WTC11 (cell line): ENCODE results near the gene VSTM2L. TPM values are rescaled to one million over a fixed set of nuclear protein-coding genes. Genes with fewer than 3 reads are reported as not detected.

ENCODE experiments used
- ATAC-seq: fragments of 200-7000 bp; cut with Tn5 transposase; 2 replicates; pipeline ENCODE4 v1.10.0; 2021; ENCODE audit warnings: mild to moderate bottlenecking, moderate library complexity
- CTCF ChIA-PET: fragments of 300-600 bp; sonication (Branson Sonifier 250); formaldehyde crosslinking; loops from one replicate; lab custom pipeline; 2021; ENCODE audit warnings: antibody characterized with exemption; lab: Charles Lee
- POLR2A ChIA-PET: fragments of 350-600 bp; sonication (Branson Sonifier 250); formaldehyde crosslinking; loops from one replicate; lab custom pipeline; 2021; ENCODE audit warnings: antibody characterized with exemption; lab: Charles Lee
- DNase-seq: peaks from one replicate; pipeline ENCODE4 v3.0.0; 2021; ENCODE audit warnings: low spot score
- H3K27ac Mint-ChIP-seq: 2 replicates; pipeline ENCODE4 v1.8.0; 2021; ENCODE audit warnings: mixed read lengths
- H3K27me3 Mint-ChIP-seq: 2 replicates; pipeline ENCODE4 v1.8.0; 2021; ENCODE audit warnings: low read depth, mild to moderate bottlenecking, moderate library complexity, mixed read lengths
- H3K36me3 Mint-ChIP-seq: 2 replicates; pipeline ENCODE4 v1.8.0; 2021; ENCODE audit warnings: mixed read lengths
- H3K4me1 Mint-ChIP-seq: 2 replicates; pipeline ENCODE4 v1.8.0; 2022; ENCODE audit warnings: mixed read lengths
- H3K4me3 Mint-ChIP-seq: 2 replicates; pipeline ENCODE4 v1.8.0; 2021; ENCODE audit warnings: mild to moderate bottlenecking, moderate library complexity, mixed read lengths
- H3K9me3 Mint-ChIP-seq: 2 replicates; pipeline ENCODE4 v1.8.0; 2021; ENCODE audit warnings: mixed read lengths
- AFF4 ChIP-seq: sonication (generic); formaldehyde crosslinking; IDR thresholded peaks from 2 replicates; pipeline ENCODE4 v1.8.1; 2023; ENCODE audit warnings: mild to moderate bottlenecking, missing genetic modification reagents, borderline replicate concordance
- ARID4B ChIP-seq: sonication (generic); formaldehyde crosslinking; IDR thresholded peaks from 2 replicates; pipeline ENCODE4 v1.8.0; 2023; ENCODE audit warnings: missing genetic modification reagents, mild to moderate bottlenecking, borderline replicate concordance
- CTCF ChIP-seq: fragments of 200-600 bp; IDR thresholded peaks from 2 replicates; pipeline ENCODE4 v1.8.0; 2022; ENCODE audit warnings: antibody characterized with exemption
- EMX1 ChIP-seq: fragments of 250-450 bp; sonication (Bioruptor Pico); IDR thresholded peaks from 2 replicates; pipeline ENCODE4 v1.8.0; 2021; ENCODE audit warnings: mild to moderate bottlenecking
- FOXP4 ChIP-seq: sonication (generic); formaldehyde crosslinking; IDR thresholded peaks from 2 replicates; pipeline ENCODE4 v1.8.0; 2022; ENCODE audit warnings: mild to moderate bottlenecking, missing genetic modification reagents
- GTF2I ChIP-seq: fragments of 250-450 bp; sonication (Bioruptor Pico); conservative IDR thresholded peaks from 2 replicates; pipeline ENCODE4 v1.4.0; 2021; ENCODE audit warnings: mild to moderate bottlenecking
- HMGXB4 ChIP-seq: sonication (generic); formaldehyde crosslinking; IDR thresholded peaks from 2 replicates; pipeline ENCODE4 v1.8.1; 2023; ENCODE audit warnings: mild to moderate bottlenecking, moderate library complexity, missing genetic modification reagents
- JAZF1 ChIP-seq: fragments of 250-450 bp; sonication (Bioruptor Pico); IDR thresholded peaks from 2 replicates; pipeline ENCODE4 v1.9.0; 2021; ENCODE audit warnings: moderate library complexity, mild to moderate bottlenecking, inconsistent platforms
- MLX ChIP-seq: sonication (generic); formaldehyde crosslinking; IDR thresholded peaks from 2 replicates; pipeline ENCODE4 v1.8.1; 2023; ENCODE audit warnings: mild to moderate bottlenecking, missing genetic modification reagents, moderate library complexity
- NR1H2 ChIP-seq: sonication (generic); formaldehyde crosslinking; IDR thresholded peaks from 2 replicates; pipeline ENCODE4 v1.9.0; 2021; ENCODE audit warnings: mild to moderate bottlenecking, moderate library complexity, missing genetic modification reagents
- SMAD4 ChIP-seq: sonication (generic); formaldehyde crosslinking; IDR thresholded peaks from 2 replicates; pipeline ENCODE4 v1.8.0; 2022; ENCODE audit warnings: mild to moderate bottlenecking, missing genetic modification reagents
- STAT6 ChIP-seq: sonication (generic); formaldehyde crosslinking; conservative IDR thresholded peaks from 2 replicates; pipeline ENCODE4 v1.8.1; 2023; ENCODE audit warnings: mild to moderate bottlenecking, low read depth, missing genetic modification reagents, moderate library complexity
- ZBTB43 ChIP-seq: sonication (generic); formaldehyde crosslinking; IDR thresholded peaks from 2 replicates; pipeline ENCODE4 v1.8.1; 2023; ENCODE audit warnings: mild to moderate bottlenecking, missing genetic modification reagents
- ZMAT4 ChIP-seq: fragments of 250-450 bp; sonication (Bioruptor Pico); IDR thresholded peaks from 2 replicates; pipeline ENCODE4 v1.9.0; 2021; ENCODE audit warnings: mild to moderate bottlenecking
- ZNF423 ChIP-seq: fragments of 250-450 bp; sonication (Bioruptor Pico); IDR thresholded peaks from 2 replicates; pipeline ENCODE4 v2.1.2; 2022; ENCODE audit warnings: mild to moderate bottlenecking, moderate library complexity
- total RNA-seq: library from RNA; stranded (reverse); gene quantifications from 3 replicates; pipeline ENCODE4 v1.2.3, GENCODE V29; 2021

VSTM2L gene
- total RNA-seq, 1 experiment from 2014 or later: 1.9 TPM

GRCh38 chr20:37903317-37904007, 535 bp downstream of the VSTM2L start:
- no peak overlapping the region for H3K27ac Mint-ChIP-seq
- ChIA-PET CTCF (interaction anchor here (1.2 to 2.3 kb wide), 8 partner anchors 12 to 339 kb away, joined by 3 to 16 read pairs (median 4); no protein-coding TSS in a partner anchor), POLR2A (interaction anchor here (0.5 to 0.9 kb wide), 2 partner anchors 8 to 11 kb away, joined by 3 read pairs; no protein-coding TSS in a partner anchor)
- no peaks in the 10 kb centered on the region for H3K36me3 Mint-ChIP-seq
- H3K4me1 Mint-ChIP-seq: peaks cover 40% of the 10 kb centered on the region
- peaks cover 26% of the 10 kb centered on the region for H3K27me3 Mint-ChIP-seq
- ATAC-seq (peak; percentile 7; the same call in 1 of the 2 replicates), DNase-seq (peak; percentile 39)
- peak overlapping the region; percentile 83 for H3K4me3 Mint-ChIP-seq
- no peaks in the 10 kb centered on the region for H3K9me3 Mint-ChIP-seq
- TF ChIP-seq EMX1 (CRISPR knock-in tag) (no peak), MLX (CRISPR knock-in tag) (no peak), GTF2I (no peak), ZBTB43 (no peak; the same call in none of the 2 replicates), ZNF423 (no peak), JAZF1 (CRISPR knock-in tag) (no peak), FOXP4 (CRISPR knock-in tag) (no peak), SMAD4 (CRISPR knock-in tag) (peak; percentile 62; the same call in 1 of the 2 replicates), ARID4B (CRISPR knock-in tag) (0 out of 2 replicates have a peak, but pooled peaks have one; percentile 28), NR1H2 (no peak), CTCF (peak; percentile 58; the same call in 1 of the 2 replicates), HMGXB4 (CRISPR knock-in tag) (peak; percentile 91), ZMAT4 (CRISPR knock-in tag) (no peak), STAT6 (CRISPR knock-in tag) (no peak), AFF4 (CRISPR knock-in tag) (no peak)
